ENCODE measurements around the gene ARRDC5.
"Not testable (repeated sequence)": the region's sequence is repeated elsewhere in the genome, so short reads cannot be mapped to it uniquely, and the experiment has no call there.

The ARRDC5 gene

GRCh38 chr19:4902796-4903195 is at the start of gene ARRDC5:
Gene ARRDC5 (minus strand): TSS chr19:4902896. CDS start chr19:4902825, 71 bp downstream.
- Histone ChIP-seq H3K36me3 (ENCODE audit: insufficient read depth, low read length) (no peaks in the 10 kb centered on the region), H3K9me3 (ENCODE audit: control insufficient read depth, insufficient read depth, low read length) (no peaks in the 10 kb centered on the region), H3K9ac (ENCODE audit: low read depth, low read length) (no peak within 1 kb of the TSS), H3K4me1 (ENCODE audit: insufficient read depth, low read length) (no peaks in the 10 kb centered on the region)

GRCh38 chr19:4951656-4952055 is 49.0 kb upstream of the ARRDC5 start:
- Histone ChIP-seq H3K36me3 (ENCODE audit: insufficient read depth, low read length) (peaks cover 23% of the 10 kb centered on the region), H3K9me3 (ENCODE audit: control insufficient read depth, insufficient read depth, low read length) (no peaks in the 10 kb centered on the region), H3K4me1 (ENCODE audit: insufficient read depth, low read length) (no peaks in the 10 kb centered on the region), H3K9ac (ENCODE audit: low read depth, low read length) (no peak overlapping the region)

DNA sequence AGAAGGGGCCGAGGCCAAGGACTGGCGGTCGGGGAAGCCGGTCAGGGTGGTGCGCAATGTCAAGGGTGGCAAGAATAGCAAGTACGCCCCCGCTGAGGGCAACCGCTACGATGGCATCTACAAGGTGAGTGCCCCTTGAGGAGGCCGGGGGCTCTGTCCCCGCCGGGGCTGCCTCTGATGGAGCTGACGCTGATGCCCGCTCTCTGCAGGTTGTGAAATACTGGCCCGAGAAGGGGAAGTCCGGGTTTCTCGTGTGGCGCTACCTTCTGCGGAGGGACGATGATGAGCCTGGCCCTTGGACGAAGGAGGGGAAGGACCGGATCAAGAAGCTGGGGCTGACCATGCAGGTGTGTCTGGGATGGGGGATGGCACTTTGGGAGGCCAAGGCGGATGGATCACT is 48.0 kb upstream of the ARRDC5 start:
- not testable (repeated sequence) for H3K9ac ChIP-seq (ENCODE audit: low read depth, low read length); H3K4me1 ChIP-seq (ENCODE audit: insufficient read depth, low read length); H3K9me3 ChIP-seq (ENCODE audit: control insufficient read depth, insufficient read depth, low read length)
- peaks cover 26% of the 10 kb centered on the region for H3K36me3 ChIP-seq (ENCODE audit: insufficient read depth, low read length)

GRCh38 chr19:4941638-4942169 is 39.0 kb upstream of the ARRDC5 start:
- H3K36me3 ChIP-seq (ENCODE audit: insufficient read depth, low read length); H3K4me1 ChIP-seq (ENCODE audit: insufficient read depth, low read length); H3K9ac ChIP-seq (ENCODE audit: low read depth, low read length); H3K9me3 ChIP-seq (ENCODE audit: control insufficient read depth, insufficient read depth, low read length): not testable (repeated sequence)

DNA sequence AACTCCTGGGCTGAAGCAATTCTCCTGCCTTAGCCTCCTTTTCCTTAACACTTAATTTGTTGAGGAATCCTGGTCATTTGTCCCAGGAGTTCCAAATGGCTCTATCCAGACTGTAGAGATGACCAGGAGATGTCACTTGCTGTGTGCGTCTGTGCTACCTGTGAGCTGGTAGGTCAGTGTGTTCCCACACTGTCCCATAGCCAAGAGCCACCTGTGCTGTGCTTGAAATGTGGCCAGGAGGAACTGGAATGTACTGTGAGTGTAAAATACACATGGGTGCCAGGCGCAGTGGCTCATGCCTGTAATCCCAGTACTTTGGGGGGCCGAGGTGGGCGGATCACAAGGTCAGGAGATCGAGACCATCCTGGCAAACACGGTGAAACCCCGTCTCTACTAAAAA is 36.8 kb upstream of the ARRDC5 start:
- Histone ChIP-seq H3K9me3 (ENCODE audit: control insufficient read depth, insufficient read depth, low read length) (no peaks in the 10 kb centered on the region), H3K36me3 (ENCODE audit: insufficient read depth, low read length) (no peaks in the 10 kb centered on the region; the same call in 1 of the 2 replicates), H3K9ac (ENCODE audit: low read depth, low read length) (no peak overlapping the region), H3K4me1 (ENCODE audit: insufficient read depth, low read length) (no peaks in the 10 kb centered on the region)

DNA sequence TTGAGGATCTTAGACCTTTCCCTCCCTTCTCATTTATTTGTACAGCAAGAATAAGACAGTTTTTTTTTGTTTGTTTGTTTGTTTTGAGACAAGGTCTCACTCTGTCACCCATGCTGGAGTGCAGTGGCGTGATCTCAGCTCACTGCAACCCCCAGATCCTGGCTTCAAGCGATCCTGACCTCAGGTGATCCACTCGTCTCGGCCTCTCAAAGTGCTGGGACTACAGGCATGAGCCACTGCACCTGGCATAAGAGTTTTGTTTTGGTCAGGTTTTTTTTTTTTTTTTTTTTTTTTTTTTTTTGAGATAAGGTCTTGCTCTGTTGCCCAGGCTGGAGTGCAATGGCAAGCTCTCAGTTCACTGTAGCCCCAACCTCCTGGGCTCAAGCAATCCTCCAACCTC is 35.8 kb upstream of the ARRDC5 start:
- H3K4me1 ChIP-seq (ENCODE audit: insufficient read depth, low read length); H3K9ac ChIP-seq (ENCODE audit: low read depth, low read length); H3K36me3 ChIP-seq (ENCODE audit: insufficient read depth, low read length): not testable (repeated sequence)

DNA sequence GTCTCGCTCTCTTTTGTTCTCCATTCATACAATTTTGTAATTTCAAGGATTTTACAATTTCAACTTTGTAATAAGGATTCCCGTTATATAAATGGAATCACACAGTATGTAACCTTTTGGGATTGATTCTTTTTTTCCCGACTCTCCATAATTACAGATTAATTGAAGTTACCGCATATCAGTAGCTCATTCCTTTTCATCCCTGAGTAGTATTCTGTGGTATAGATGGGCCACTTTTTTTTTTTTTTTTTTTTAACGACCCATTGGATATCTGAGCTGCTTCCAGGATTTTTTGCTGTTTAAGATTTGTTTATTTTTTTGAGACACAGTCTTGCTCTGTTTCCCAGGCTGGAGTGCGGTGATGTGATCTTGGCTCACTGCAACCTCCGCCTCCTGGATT is 34.4 kb upstream of the ARRDC5 start:
- Histone ChIP-seq H3K36me3 (ENCODE audit: insufficient read depth, low read length) (no peaks in the 10 kb centered on the region), H3K4me1 (ENCODE audit: insufficient read depth, low read length) (no peaks in the 10 kb centered on the region), H3K9ac (ENCODE audit: low read depth, low read length) (no peak overlapping the region), H3K9me3 (ENCODE audit: control insufficient read depth, insufficient read depth, low read length) (no peaks in the 10 kb centered on the region)

More for the DNA sequence above, 35.8 kb upstream of the ARRDC5 start:
- H3K9me3 ChIP-seq (ENCODE audit: control insufficient read depth, insufficient read depth, low read length): not testable (repeated sequence)

GRCh38 chr19:4935444-4935843 is 32.7 kb upstream of the ARRDC5 start:
- Histone ChIP-seq H3K9me3 (ENCODE audit: control insufficient read depth, insufficient read depth, low read length) (no peaks in the 10 kb centered on the region), H3K4me1 (ENCODE audit: insufficient read depth, low read length) (no peaks in the 10 kb centered on the region), H3K36me3 (ENCODE audit: insufficient read depth, low read length) (no peaks in the 10 kb centered on the region; the same call in 1 of the 2 replicates), H3K9ac (ENCODE audit: low read depth, low read length) (no peak overlapping the region)

DNA sequence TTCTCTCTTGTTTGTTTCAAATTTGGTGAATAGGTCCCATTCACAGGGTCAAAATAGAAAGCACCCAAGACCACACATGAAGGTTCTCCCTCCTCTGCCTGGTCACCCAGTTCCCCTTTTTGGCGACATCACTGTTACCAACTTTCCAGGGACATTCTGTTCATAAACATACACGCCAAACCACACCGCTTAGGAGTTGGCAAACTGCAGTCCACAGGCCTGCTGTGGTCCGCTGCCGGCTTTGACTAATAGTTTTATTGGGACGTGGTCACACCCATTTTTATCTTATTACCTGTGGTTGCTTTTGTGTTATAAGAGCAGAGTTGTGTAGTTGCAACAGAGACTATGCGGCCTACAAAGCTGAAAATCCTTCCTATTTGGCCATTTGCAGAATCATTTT is 30.8 kb upstream of the ARRDC5 start:
- Histone ChIP-seq H3K4me1 (ENCODE audit: insufficient read depth, low read length) (no peaks in the 10 kb centered on the region), H3K36me3 (ENCODE audit: insufficient read depth, low read length) (no peaks in the 10 kb centered on the region; the same call in 1 of the 2 replicates), H3K9ac (ENCODE audit: low read depth, low read length) (no peak overlapping the region), H3K9me3 (ENCODE audit: control insufficient read depth, insufficient read depth, low read length) (no peaks in the 10 kb centered on the region)

DNA sequence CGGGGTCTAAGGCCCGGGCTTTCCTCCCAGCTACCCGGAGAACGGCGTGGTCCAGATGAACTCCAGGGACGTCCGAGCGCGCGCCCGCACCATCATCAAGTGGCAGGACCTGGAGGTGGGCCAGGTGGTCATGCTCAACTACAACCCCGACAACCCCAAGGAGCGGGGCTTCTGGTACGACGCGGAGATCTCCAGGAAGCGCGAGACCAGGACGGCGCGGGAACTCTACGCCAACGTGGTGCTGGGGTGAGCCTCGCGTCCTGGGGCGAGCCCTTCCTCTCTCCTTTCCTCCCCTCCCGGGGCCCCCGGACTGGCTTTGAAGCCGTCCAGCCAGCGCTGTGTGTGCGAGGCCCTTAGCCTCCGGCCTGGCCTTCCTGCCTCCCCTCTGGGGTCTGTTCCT is 30.0 kb upstream of the ARRDC5 start:
- no peaks in the 10 kb centered on the region; the same call in 1 of the 2 replicates for H3K36me3 ChIP-seq (ENCODE audit: insufficient read depth, low read length)
- no peak overlapping the region for H3K9ac ChIP-seq (ENCODE audit: low read depth, low read length)
- H3K4me1 ChIP-seq (ENCODE audit: insufficient read depth, low read length): 0 out of 2 replicates have a peak, but pooled peaks cover 2% of the 10 kb centered on the region
- H3K9me3 ChIP-seq (ENCODE audit: control insufficient read depth, insufficient read depth, low read length): no peaks in the 10 kb centered on the region

DNA sequence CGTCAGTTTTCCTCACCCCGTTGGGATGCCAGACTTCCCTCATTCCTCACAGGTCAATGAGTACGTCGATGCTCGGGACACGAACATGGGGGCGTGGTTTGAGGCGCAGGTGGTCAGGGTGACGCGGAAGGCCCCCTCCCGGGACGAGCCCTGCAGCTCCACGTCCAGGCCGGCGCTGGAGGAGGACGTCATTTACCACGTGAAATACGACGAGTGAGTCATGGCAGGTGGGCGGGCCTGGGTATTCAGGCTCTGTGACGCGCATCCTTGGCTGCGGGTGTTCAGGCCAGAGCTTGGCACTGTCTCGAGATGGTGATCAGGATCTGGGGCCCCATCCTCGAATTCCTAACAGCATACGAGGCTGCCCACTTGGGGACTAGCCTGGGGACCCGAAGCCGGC is 28.0 kb upstream of the ARRDC5 start:
- H3K9ac ChIP-seq (ENCODE audit: low read depth, low read length): no peak overlapping the region
- H3K4me1 ChIP-seq (ENCODE audit: insufficient read depth, low read length): 0 out of 2 replicates have a peak, but pooled peaks cover 6% of the 10 kb centered on the region
- no peaks in the 10 kb centered on the region; the same call in 1 of the 2 replicates for H3K36me3 ChIP-seq (ENCODE audit: insufficient read depth, low read length)
- H3K9me3 ChIP-seq (ENCODE audit: control insufficient read depth, insufficient read depth, low read length): no peaks in the 10 kb centered on the region

DNA sequence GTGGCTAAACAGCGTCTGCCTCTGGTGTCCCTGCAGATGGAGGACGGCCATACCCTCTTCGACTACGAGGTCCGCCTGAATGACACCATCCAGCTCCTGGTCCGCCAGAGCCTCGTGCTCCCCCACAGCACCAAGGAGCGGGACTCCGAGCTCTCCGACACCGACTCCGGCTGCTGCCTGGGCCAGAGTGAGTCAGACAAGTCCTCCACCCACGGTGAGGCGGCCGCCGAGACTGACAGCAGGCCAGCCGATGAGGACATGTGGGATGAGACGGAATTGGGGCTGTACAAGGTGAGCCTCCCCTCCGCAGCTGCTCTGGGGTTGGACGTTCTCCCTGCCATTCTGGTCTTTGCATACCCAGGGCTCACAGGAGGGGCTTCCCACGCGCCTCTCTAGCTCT is 26.5 kb upstream of the ARRDC5 start:
- Histone ChIP-seq H3K9me3 (ENCODE audit: control insufficient read depth, insufficient read depth, low read length) (no peaks in the 10 kb centered on the region), H3K4me1 (ENCODE audit: insufficient read depth, low read length) (0 out of 2 replicates have a peak, but pooled peaks cover 6% of the 10 kb centered on the region), H3K9ac (ENCODE audit: low read depth, low read length) (no peak overlapping the region), H3K36me3 (ENCODE audit: insufficient read depth, low read length) (no peaks in the 10 kb centered on the region; the same call in 1 of the 2 replicates)

GRCh38 chr19:4923276-4923747 is 20.6 kb upstream of the ARRDC5 start:
- H3K9me3 ChIP-seq (ENCODE audit: control insufficient read depth, insufficient read depth, low read length): no peaks in the 10 kb centered on the region
- H3K9ac ChIP-seq (ENCODE audit: low read depth, low read length): no peak overlapping the region
- 0 out of 2 replicates have a peak, but pooled peaks cover 6% of the 10 kb centered on the region for H3K4me1 ChIP-seq (ENCODE audit: insufficient read depth, low read length)
- H3K36me3 ChIP-seq (ENCODE audit: insufficient read depth, low read length): no peaks in the 10 kb centered on the region; the same call in 1 of the 2 replicates

GRCh38 chr19:4922530-4923275 is 20.0 kb upstream of the ARRDC5 start:
- Histone ChIP-seq H3K9me3 (ENCODE audit: control insufficient read depth, insufficient read depth, low read length) (no peaks in the 10 kb centered on the region), H3K4me1 (ENCODE audit: insufficient read depth, low read length) (0 out of 2 replicates have a peak, but pooled peaks cover 4% of the 10 kb centered on the region), H3K36me3 (ENCODE audit: insufficient read depth, low read length) (no peaks in the 10 kb centered on the region; the same call in 1 of the 2 replicates), H3K9ac (ENCODE audit: low read depth, low read length) (no peak overlapping the region)
